ENCODE measurements around the gene SUMF1. TPM values are rescaled to one million over a fixed set of nuclear protein-coding genes. Genes with fewer than 3 reads are reported as not detected.

SUMF1 gene
- total RNA-seq, 4 donors from 2014 or later, result 39.6 to 51.3 (median 47.0) TPM

GRCh38 chr3:4429648-4430350 is 37.3 kb downstream of the SUMF1 start:
- peak in 1 of 4 experiments; percentile 13 for TF ChIP-seq CTCF (IDR thresholded peaks at IDR 0.05)
- no peak for TF ChIP-seq POLR2A (IDR thresholded peaks at IDR 0.05)
- TF ChIP-seq EP300 (IDR thresholded peaks at IDR 0.05), result no peak
- no peaks in the 10 kb centered on the region for H3K36me3 ChIP-seq
- H3K9me3 ChIP-seq, result no peaks in the 10 kb centered on the region
- 72 to 84% methylated on average over 4 to 5 of the region's 6 CpGs for WGBS, 2 donors (ENCODE audit: low coverage in 1 of 2)
- no peak overlapping the region for H3K27ac ChIP-seq
- peaks cover 5 to 14% (median 6%) of the 10 kb centered on the region in 3 donors for H3K4me1 ChIP-seq
- no peaks in the 10 kb centered on the region for H3K27me3 ChIP-seq
- no peak for ATAC-seq
- H3K4me3 ChIP-seq, result no peak overlapping the region

GRCh38 chr3:4426782-4427344 is 40.2 kb downstream of the SUMF1 start:
- H3K4me3 ChIP-seq, result no peak overlapping the region
- no peak for ATAC-seq
- 4 to 27% methylated on average over 3 to 4 of the region's 4 CpGs for WGBS, 2 donors (ENCODE audit: low coverage in 1 of 2)
- H3K4me1 ChIP-seq, result peaks cover 5 to 14% (median 6%) of the 10 kb centered on the region in 3 donors
- H3K27me3 ChIP-seq, result no peaks in the 10 kb centered on the region
- H3K9me3 ChIP-seq, result no peaks in the 10 kb centered on the region
- no peak for TF ChIP-seq EP300 (IDR thresholded peaks at IDR 0.05)
- no peak for TF ChIP-seq CTCF (IDR thresholded peaks at IDR 0.05)
- TF ChIP-seq POLR2A (IDR thresholded peaks at IDR 0.05), result no peak
- TF ChIP-seq POLR2AphosphoS5 (IDR thresholded peaks at IDR 0.05), result no peak
- no peaks in the 10 kb centered on the region for H3K36me3 ChIP-seq
- H3K27ac ChIP-seq, result no peak overlapping the region

- WGBS, 2 donors (ENCODE audit: low coverage in 1 of 2), result 45 to 58% methylated on average over 3 of the region's 3 CpGs
- no peaks in the 10 kb centered on the region for H3K36me3 ChIP-seq
- no peak for ATAC-seq
Observed at GRCh38 chr3:4426261-4426781, 40.7 kb downstream of the SUMF1 start.

GRCh38 chr3:4425707-4426106 is 41.4 kb downstream of the SUMF1 start:
- Histone ChIP-seq H3K9me3 (no peaks in the 10 kb centered on the region), H3K4me1 (peaks cover 5 to 14% (median 6%) of the 10 kb centered on the region in 3 donors), H3K4me3 (no peak overlapping the region), H3K27ac (no peak overlapping the region), H3K27me3 (no peaks in the 10 kb centered on the region), H3K36me3 (no peaks in the 10 kb centered on the region)
- 90% methylated on average over 4 of the region's 4 CpGs for WGBS, 2 donors (ENCODE audit: low coverage in 1 of 2)
- TF ChIP-seq POLR2A (IDR thresholded peaks at IDR 0.05), result no peak
- TF ChIP-seq EP300 (IDR thresholded peaks at IDR 0.05), result no peak
- no peak for TF ChIP-seq POLR2AphosphoS5 (IDR thresholded peaks at IDR 0.05)
- no peak for TF ChIP-seq CTCF (IDR thresholded peaks at IDR 0.05)
- no peak for ATAC-seq

More at GRCh38 chr3:4426261-4426781, 40.7 kb downstream of the SUMF1 start:
- H3K27me3 ChIP-seq, result no peaks in the 10 kb centered on the region
- TF ChIP-seq EP300 (IDR thresholded peaks at IDR 0.05) (no peak), CTCF (IDR thresholded peaks at IDR 0.05) (no peak), POLR2AphosphoS5 (IDR thresholded peaks at IDR 0.05) (no peak), POLR2A (IDR thresholded peaks at IDR 0.05) (no peak)
- H3K9me3 ChIP-seq, result no peaks in the 10 kb centered on the region
- H3K4me1 ChIP-seq, result peaks cover 5 to 14% (median 6%) of the 10 kb centered on the region in 3 donors
- no peak overlapping the region for H3K4me3 ChIP-seq
- H3K27ac ChIP-seq, result no peak overlapping the region

GRCh38 chr3:4425055-4425454 is 42.0 kb downstream of the SUMF1 start:
- TF ChIP-seq CTCF (IDR thresholded peaks at IDR 0.05) (no peak), EP300 (IDR thresholded peaks at IDR 0.05) (no peak), POLR2AphosphoS5 (IDR thresholded peaks at IDR 0.05) (no peak), POLR2A (IDR thresholded peaks at IDR 0.05) (no peak)
- Histone ChIP-seq H3K36me3 (no peaks in the 10 kb centered on the region), H3K4me3 (no peak overlapping the region), H3K9me3 (no peaks in the 10 kb centered on the region), H3K27ac (no peak overlapping the region), H3K4me1 (peaks cover 5 to 14% (median 6%) of the 10 kb centered on the region in 3 donors), H3K27me3 (no peaks in the 10 kb centered on the region)
- ATAC-seq, result no peak
